GM12865 (cell line): ENCODE measurements around the gene PTPN12.
"Not testable (repeated sequence)": the region's sequence is repeated elsewhere in the genome, so short reads cannot be mapped to it uniquely, and the experiment has no call there.

Experiments
- DNase-seq: peaks from one replicate; pipeline ENCODE4 v3.0.0; 2010; ENCODE audit warnings: low read depth
- H3K4me3 ChIP-seq: 2 replicates; pipeline ENCODE4 v1.5.1; 2011; ENCODE audit warnings: mild to moderate bottlenecking, low read depth, low read length, control low read depth
- CTCF ChIP-seq: IDR thresholded peaks from 2 replicates; pipeline ENCODE4 v1.5.1; 2011; ENCODE audit warnings: low read length, control low read depth, low read depth, inconsistent platforms; ENCODE audit not compliant: insufficient read depth; ENCODE audit errors: missing control alignments

PTPN12 gene

GRCh38 chr7:77506899-77507298 lies 30.2 kb upstream of the PTPN12 start:
- no peak for TF ChIP-seq CTCF
- no peak for DNase-seq
- H3K4me3 ChIP-seq, result no peak overlapping the region

GRCh38 chr7:77513002-77513670 lies 24.0 kb upstream of the PTPN12 start:
- not testable (repeated sequence) for H3K4me3 ChIP-seq, DNase-seq

- no peak overlapping the region for H3K4me3 ChIP-seq
- no peak for TF ChIP-seq CTCF
- no peak for DNase-seq
These were observed 21.0 kb upstream of the PTPN12 start for GRCh38 chr7:77516085-77516484.

GRCh38 chr7:77520261-77520660 lies 16.8 kb upstream of the PTPN12 start:
- H3K4me3 ChIP-seq, result no peak overlapping the region
- no peak for DNase-seq
- no peak for TF ChIP-seq CTCF

GRCh38 chr7:77521537-77521936 lies 15.6 kb upstream of the PTPN12 start:
- not testable (repeated sequence) for DNase-seq, H3K4me3 ChIP-seq

GRCh38 chr7:77524731-77525130 lies 12.4 kb upstream of the PTPN12 start:
- H3K4me3 ChIP-seq, result no peak overlapping the region
- TF ChIP-seq CTCF, result no peak
- DNase-seq, result no peak

GRCh38 chr7:77525231-77525630 lies 11.9 kb upstream of the PTPN12 start:
- no peak for DNase-seq
- H3K4me3 ChIP-seq, result no peak overlapping the region
- TF ChIP-seq CTCF, result no peak

- no peak for DNase-seq
- H3K4me3 ChIP-seq, result no peak overlapping the region
- no peak for TF ChIP-seq CTCF
These were observed 8.7 kb upstream of the PTPN12 start for GRCh38 chr7:77528368-77528767.
